ENCODE results near the gene DAB1.
"Not testable (repeated sequence)": the region's sequence is repeated elsewhere in the genome, so short reads cannot be mapped to it uniquely, and the experiment has no call there.

The DAB1 gene

GRCh38 chr1:57362480-57362879 lies 61.4 kb downstream of the DAB1 start:
- DNase-seq (ENCODE audit: low read depth in 1 of 2, low spot score in 1 of 2) = no peak

- no peak for DNase-seq (ENCODE audit: low read depth in 1 of 2, low spot score in 1 of 2)
These were observed 62.3 kb downstream of the DAB1 start for GRCh38 chr1:57361516-57361915.

DNA sequence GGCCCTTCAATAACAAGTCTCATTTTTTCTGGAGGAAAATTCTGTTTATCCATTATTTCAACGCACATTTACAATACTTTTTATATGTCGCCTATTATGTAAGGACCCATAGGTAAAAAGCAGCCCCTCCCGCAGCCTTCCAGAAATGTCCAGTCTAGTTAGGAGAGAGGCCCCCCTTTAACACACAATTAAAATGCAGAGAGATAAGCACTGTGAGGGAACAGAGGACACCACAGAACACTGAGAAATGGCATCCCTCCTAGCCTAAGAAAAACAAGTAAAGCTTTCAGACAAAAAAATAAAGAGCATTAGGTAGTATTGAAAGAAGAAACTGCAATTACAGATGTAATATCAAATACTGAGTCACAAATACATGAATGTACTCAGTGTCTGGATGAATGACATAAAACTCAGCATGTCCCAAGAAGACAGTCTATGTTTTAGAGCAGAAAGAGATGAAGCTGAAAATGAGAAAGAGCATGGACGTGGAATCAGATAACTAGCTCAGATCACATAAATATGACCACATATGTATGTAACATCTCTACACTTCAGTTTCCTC lies 62.9 kb downstream of the DAB1 start:
- DNase-seq (ENCODE audit: low read depth in 1 of 2, low spot score in 1 of 2) = no peak

GRCh38 chr1:57357462-57357861 lies 66.4 kb downstream of the DAB1 start:
- DNase-seq (ENCODE audit: low read depth in 1 of 2, low spot score in 1 of 2) = no peak

- DNase-seq (ENCODE audit: low read depth in 1 of 2, low spot score in 1 of 2) = no peak
These were observed 70.2 kb downstream of the DAB1 start for GRCh38 chr1:57353654-57354053.

DNA sequence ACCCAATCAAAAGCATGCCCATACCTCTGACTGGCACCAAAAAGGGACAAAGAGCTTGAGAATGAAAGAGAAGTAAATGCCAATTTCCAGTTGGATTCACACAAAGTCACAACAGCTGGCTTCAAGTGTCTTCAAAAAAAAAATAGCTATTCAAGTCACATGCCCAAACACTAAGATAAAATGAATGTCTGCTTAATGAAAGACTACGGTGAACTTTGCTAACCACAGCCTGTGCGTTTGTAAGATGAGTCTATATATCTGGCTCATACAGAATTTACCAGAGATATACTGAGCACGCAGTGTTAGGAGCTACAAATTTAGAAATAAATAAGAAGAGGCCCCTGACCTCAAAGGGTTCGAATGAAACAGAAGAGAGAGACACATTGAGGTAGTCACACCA lies 73.2 kb downstream of the DAB1 start:
- no peak for DNase-seq (ENCODE audit: low read depth in 1 of 2, low spot score in 1 of 2)

- DNase-seq (ENCODE audit: low read depth in 1 of 2, low spot score in 1 of 2) = no peak
These were observed 74.9 kb downstream of the DAB1 start for GRCh38 chr1:57348921-57349320.

GRCh38 chr1:57345916-57346315 lies 77.9 kb downstream of the DAB1 start:
- DNase-seq (ENCODE audit: low read depth in 1 of 2, low spot score in 1 of 2) = no peak

GRCh38 chr1:57344265-57344664 lies 79.6 kb downstream of the DAB1 start:
- DNase-seq (ENCODE audit: low read depth in 1 of 2, low spot score in 1 of 2) = no peak

DNA sequence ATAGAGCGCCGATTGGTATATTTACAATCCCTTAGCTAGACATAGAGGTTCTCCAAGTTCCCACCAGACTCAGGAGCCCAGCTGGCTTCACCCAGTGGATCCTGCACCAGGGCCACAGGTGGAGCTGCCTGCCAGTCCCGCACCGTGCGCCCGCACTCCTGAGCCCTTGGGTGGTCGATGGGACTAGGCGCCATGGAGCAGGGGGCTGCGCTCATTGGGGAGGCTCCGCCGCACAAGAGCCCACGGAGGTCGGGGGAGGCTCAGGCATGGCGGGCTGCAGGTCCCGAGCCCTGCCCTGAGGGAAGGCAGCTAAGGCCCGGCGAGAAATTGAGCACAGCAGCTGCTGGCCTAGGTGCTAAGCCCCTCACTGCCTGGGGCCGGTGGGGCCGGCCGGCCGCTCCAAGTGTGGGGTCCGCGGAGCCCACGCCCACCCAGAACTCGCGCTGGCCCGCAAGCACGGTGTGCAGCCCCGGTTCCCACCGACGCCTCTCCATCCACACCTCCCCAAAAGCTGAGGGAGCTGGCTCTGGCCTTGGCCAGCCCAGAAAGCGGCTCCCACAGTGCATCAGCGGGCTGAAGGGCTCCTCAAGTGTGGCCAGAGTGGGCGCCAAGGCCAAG lies 80.5 kb downstream of the DAB1 start:
- DNase-seq (ENCODE audit: low read depth in 1 of 2, low spot score in 1 of 2) = not testable (repeated sequence)

DNA sequence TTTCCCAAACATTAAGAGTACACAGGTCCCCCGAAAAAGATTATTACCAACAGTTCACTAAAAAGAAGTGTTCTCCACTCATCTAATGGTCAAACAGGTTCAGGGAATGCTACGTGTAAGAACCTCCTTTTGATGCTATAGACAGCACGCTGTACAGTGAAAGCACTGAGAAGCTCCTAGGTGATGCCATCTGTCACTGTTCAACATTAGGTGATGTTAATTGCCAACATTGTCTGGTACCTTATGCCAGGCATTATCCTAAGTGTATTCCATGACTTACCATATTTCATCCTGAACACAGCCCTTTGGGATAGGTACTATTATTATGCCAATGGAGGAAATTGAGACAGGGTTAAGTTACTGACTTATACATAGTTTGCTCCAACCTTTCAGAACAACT lies 82.1 kb downstream of the DAB1 start:
- DNase-seq (ENCODE audit: low read depth in 1 of 2, low spot score in 1 of 2) = no peak

- DNase-seq (ENCODE audit: low read depth in 1 of 2, low spot score in 1 of 2) = no peak
These were observed 83.4 kb downstream of the DAB1 start for GRCh38 chr1:57340334-57341070.

DNA sequence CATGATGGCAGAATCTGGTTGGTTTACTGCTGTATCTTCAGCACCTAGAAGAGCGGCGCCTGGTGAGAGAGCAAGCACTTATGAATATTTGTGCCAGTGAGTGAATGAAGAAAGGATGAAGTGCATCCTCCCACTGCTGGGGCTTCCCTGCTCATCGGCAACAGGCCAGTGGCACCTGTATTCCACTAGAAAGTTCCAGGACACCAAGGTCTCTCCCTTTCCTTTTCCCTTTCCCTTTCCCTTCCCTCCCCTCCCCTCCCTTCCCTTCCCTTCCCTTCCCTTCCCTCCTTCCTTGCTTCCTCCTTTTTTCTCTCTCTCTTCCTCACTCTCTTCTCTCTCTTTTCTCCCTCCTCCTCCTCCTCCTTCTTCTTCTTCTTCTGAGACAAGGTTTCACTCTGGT lies 86.2 kb downstream of the DAB1 start:
- DNase-seq (ENCODE audit: low read depth in 1 of 2, low spot score in 1 of 2) = no peak

GRCh38 chr1:57336793-57337192 lies 87.1 kb downstream of the DAB1 start:
- no peak for DNase-seq (ENCODE audit: low read depth in 1 of 2, low spot score in 1 of 2)

DNA sequence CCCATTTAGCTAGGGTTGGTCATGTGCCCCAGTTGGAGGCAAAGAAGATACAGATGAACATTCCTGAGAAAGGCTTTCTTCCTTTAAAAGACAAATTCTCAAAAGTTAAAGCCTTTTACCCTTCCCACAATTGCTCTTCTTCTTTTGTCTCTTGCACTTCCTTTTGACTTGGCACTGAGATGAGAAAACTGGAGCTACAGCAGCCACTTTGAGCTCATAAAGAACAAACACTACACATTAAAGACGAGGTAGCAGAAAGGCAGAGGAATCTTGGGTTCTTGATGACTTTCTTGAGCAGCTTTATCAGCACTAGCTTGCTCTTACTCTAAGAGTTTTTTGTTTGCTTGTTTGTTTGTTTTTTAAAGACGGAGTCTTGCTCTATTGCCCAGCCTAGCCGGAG lies 92.2 kb downstream of the DAB1 start:
- DNase-seq (ENCODE audit: low read depth in 1 of 2, low spot score in 1 of 2) = no peak

DNA sequence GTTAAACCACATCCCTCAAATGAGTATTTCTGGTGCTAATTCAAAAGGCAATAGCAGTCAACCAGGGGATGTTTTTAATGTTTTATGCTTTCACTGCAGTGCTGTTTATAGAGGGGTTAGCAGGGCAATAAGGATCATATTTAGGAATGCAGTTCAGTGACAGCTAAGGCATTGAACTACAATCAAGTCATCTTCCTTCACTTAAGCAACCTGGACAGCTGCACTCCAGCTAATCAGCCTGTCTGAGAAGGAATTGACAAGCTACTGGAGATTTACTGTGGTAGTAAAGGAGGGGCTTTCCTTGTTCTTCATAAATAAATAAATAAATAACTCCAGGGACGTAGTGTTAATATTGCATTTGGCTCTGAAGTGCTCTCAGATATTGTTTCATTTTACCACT lies 93.9 kb downstream of the DAB1 start:
- no peak for DNase-seq (ENCODE audit: low read depth in 1 of 2, low spot score in 1 of 2)

- no peak for DNase-seq (ENCODE audit: low read depth in 1 of 2, low spot score in 1 of 2)
These were observed 94.8 kb downstream of the DAB1 start for GRCh38 chr1:57329001-57329527.

DNA sequence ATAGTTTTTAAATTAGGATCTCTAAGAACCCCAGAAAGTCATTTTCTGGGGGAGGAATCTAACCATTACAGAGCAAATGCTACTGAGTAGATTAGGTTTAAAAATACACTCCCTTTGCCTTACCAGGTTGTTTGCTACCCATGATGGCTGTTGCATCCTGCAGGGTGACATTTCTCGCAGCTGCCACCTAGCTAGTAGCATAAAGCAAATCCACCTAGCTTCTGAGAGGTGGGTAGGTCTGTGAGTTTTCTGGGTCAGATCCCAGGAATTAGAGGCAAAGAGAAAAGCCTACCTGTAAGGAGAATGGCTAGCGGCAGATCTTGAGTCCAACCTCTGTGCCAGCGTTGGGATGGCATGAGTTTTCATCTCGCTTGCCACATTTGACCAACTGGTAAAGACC lies 95.9 kb downstream of the DAB1 start:
- DNase-seq (ENCODE audit: low read depth in 1 of 2, low spot score in 1 of 2) = no peak

GRCh38 chr1:57327336-57327735 lies 96.5 kb downstream of the DAB1 start:
- no peak for DNase-seq (ENCODE audit: low read depth in 1 of 2, low spot score in 1 of 2)

GRCh38 chr1:57325536-57325935 lies 98.3 kb downstream of the DAB1 start:
- DNase-seq (ENCODE audit: low read depth in 1 of 2, low spot score in 1 of 2) = no peak

DNA sequence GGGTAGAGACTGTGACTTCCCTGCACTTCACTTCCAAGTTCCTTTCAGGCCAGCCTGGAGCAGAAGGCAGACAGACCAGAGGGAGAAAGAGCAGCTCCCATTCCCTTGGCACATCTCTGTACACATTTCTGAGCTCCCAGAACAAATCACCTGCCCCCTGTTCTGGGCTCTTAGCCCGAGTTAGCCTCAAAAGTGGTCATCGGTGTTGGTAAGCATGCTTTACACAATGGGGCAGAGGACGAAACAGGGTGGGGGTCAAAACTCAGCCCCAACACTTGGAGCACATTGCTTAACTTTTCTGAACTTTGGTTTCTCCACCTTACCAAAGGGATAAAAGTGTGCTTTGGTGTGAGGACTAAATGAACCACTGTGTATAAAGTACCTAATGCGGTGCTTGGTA lies 98.7 kb downstream of the DAB1 start:
- DNase-seq (ENCODE audit: low read depth in 1 of 2, low spot score in 1 of 2) = no peak

- DNase-seq (ENCODE audit: low read depth in 1 of 2, low spot score in 1 of 2) = no peak
These were observed 99.5 kb downstream of the DAB1 start for GRCh38 chr1:57324388-57324787.

DNA sequence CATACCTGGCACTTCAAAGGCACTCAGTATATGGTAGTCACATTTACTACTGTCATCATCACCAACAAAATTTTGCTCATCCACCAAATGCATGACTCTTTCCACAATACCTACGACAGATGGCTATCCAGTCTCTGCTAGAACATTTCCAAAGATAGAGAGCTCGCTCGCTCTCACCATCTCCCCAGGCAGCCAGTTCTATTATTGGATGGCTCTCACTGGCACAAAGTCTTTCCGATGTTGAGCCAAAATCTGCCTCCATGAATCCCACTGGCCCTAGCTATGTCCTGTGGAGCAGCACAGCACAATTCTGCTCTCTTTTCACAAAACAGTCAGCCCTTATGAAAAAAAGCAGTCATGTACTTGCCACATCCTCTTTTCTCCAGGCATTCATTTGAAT lies 102.1 kb downstream of the DAB1 start:
- no peak for DNase-seq (ENCODE audit: low read depth in 1 of 2, low spot score in 1 of 2)

Data from activated CD4-positive, alpha-beta T cell treated with anti-CD3 and anti-CD28 coated beads, Interleukin-2, amount 50 U/mL, for 24 hours (primary cell).